Fibroblast of lung (primary cell): ENCODE data around the gene ETFA. TPM values are rescaled to one million over a fixed set of nuclear protein-coding genes. Genes with fewer than 3 reads are reported as not detected.

Experiments used
- DNase-seq, 2 donors: peaks; one replicate each; pipeline versions ENCODE4 v3.0.0 to v3.0.0-alpha.2; 2010; ENCODE audit warnings: low read depth in 2 of 2
- H2AFZ ChIP-seq: 2 replicates; pipeline ENCODE4 v1.5.1; 2012; ENCODE audit warnings: low read length, control low read depth, inconsistent platforms
- H3K27ac ChIP-seq: 2 replicates; pipeline ENCODE4 v1.5.1; 2011; ENCODE audit warnings: low read length, control low read depth; ENCODE audit not compliant: insufficient read depth
- H3K27me3 ChIP-seq: 2 replicates; pipeline ENCODE4 v1.5.1; 2011; ENCODE audit warnings: mild to moderate bottlenecking, low read length; ENCODE audit not compliant: control insufficient read depth, insufficient read depth
- H3K36me3 ChIP-seq: 2 replicates; pipeline ENCODE4 v1.5.1; 2011; ENCODE audit warnings: low read length; ENCODE audit not compliant: control insufficient read depth, insufficient read depth
- H3K4me1 ChIP-seq: 2 replicates; pipeline ENCODE4 v1.5.1; 2011; ENCODE audit warnings: low read length; ENCODE audit not compliant: control insufficient read depth, insufficient read depth; ENCODE audit errors: extremely low read depth
- H3K4me2 ChIP-seq: 2 replicates; pipeline ENCODE4 v1.5.1; 2011; ENCODE audit warnings: low read length, control low read depth; ENCODE audit not compliant: insufficient read depth; ENCODE audit errors: extremely low read depth
- H3K4me3 ChIP-seq, 4 experiments: fragments of 200-600 bp in 1 of 4; sonication (generic) in 1 of 4; replicated peaks in 1 of 4; 2 replicates each; pipeline ENCODE4 v1.5.1; 2011 to 2016; ENCODE audit warnings: low read length in 4 of 4, low read depth in 3 of 4, mild to moderate bottlenecking in 3 of 4, control low read depth in 2 of 4, inconsistent platforms in 1 of 4, mixed read lengths in 1 of 4; ENCODE audit not compliant: insufficient read depth in 1 of 4; ENCODE audit errors: control extremely low read depth in 1 of 4
- H3K79me2 ChIP-seq: 2 replicates; pipeline ENCODE4 v1.5.1; 2012; ENCODE audit warnings: mild to moderate bottlenecking, low read length, inconsistent platforms; ENCODE audit not compliant: control insufficient read depth, insufficient read depth
- H3K9ac ChIP-seq: 2 replicates; pipeline ENCODE4 v1.5.1; 2011; ENCODE audit warnings: mild to moderate bottlenecking, low read length, control low read depth; ENCODE audit not compliant: insufficient read depth
- H3K9me3 ChIP-seq: 2 replicates; pipeline ENCODE4 v1.5.1; 2012; ENCODE audit warnings: low read depth, low read length; ENCODE audit not compliant: control insufficient read depth, insufficient read depth
- H4K20me1 ChIP-seq: 2 replicates; pipeline ENCODE4 v1.5.1; 2011; ENCODE audit warnings: low read length; ENCODE audit not compliant: control insufficient read depth, insufficient read depth; ENCODE audit errors: extremely low read depth
- CTCF ChIP-seq, 2 donors: IDR thresholded peaks in 1 of 2; conservative IDR thresholded peaks in 1 of 2; 1 replicate in 1 of 2; 2 replicates in 1 of 2; pipeline ENCODE4 v1.5.1; 2011 to 2012; ENCODE audit warnings: low read length in 2 of 2, control low read depth in 1 of 2, inconsistent platforms in 1 of 2, low read depth in 1 of 2, mild to moderate bottlenecking in 1 of 2
- EZH2 ChIP-seq: IDR thresholded peaks from 2 replicates; pipeline ENCODE4 v1.5.1; 2012; ENCODE audit warnings: low read length, control low read depth, mild to moderate bottlenecking; ENCODE audit errors: missing control alignments
- polyA plus RNA-seq, 2 donors: library from polyadenylated mRNA; depleted of rRNA in 1 of 2; stranded (reverse) in 1 of 2; unstranded in 1 of 2; fragments of >200 nt; gene quantifications; 2 replicates each; pipeline ENCODE4 v1.2.1, GENCODE V29; 2011 to 2012; ENCODE audit warnings: missing spikeins in 1 of 2
- total RNA-seq: library from RNA; depleted of rRNA; stranded (reverse); fragments of >200 nt; gene quantifications from 2 replicates; pipeline ENCODE4 v1.2.1, GENCODE V29; 2014

The ETFA gene
- total and polyA plus RNA-seq, 2 donors (not counting 1 experiment from before 2014, with no cell fraction given), result 129 to 161 TPM

GRCh38 chr15:76310475-76311099 is 682 bp downstream of the ETFA start:
- TF ChIP-seq EZH2 (no peak), CTCF (conservative IDR thresholded peaks at IDR 0.05 in 1 of 2, IDR thresholded peaks at IDR 0.05 in 1 of 2; ENCODE audit: low read depth in 1 of 2, low read length in 2 of 2) (no peak)
- peaks cover 2% of the 10 kb centered on the region for H3K27me3 ChIP-seq
- H3K9me3 ChIP-seq, result no peaks in the 10 kb centered on the region
- H4K20me1 ChIP-seq, result no peaks in the 10 kb centered on the region
- H3K36me3 ChIP-seq, result no peaks in the 10 kb centered on the region
- DNase-seq, result peak in 1 of 2 donors; percentile 19
- H3K79me2 ChIP-seq, result peaks cover 40% of the 10 kb centered on the region
- H3K9ac ChIP-seq, result peak overlapping the region; percentile 89
- no peaks in the 10 kb centered on the region for H3K4me1 ChIP-seq
- peak overlapping the region; percentile 81 for H2AFZ ChIP-seq
- H3K4me2 ChIP-seq, result peak overlapping the region; percentile 64
- H3K27ac ChIP-seq, result peak overlapping the region; percentile 89
- peak overlapping the region; percentile 82 to 95 (median 88) for H3K4me3 ChIP-seq

GRCh38 chr15:76309601-76310330 is 1.5 kb downstream of the ETFA start:
- H3K4me3 ChIP-seq, result peak overlapping the region; percentile 82 to 95 (median 88)
- H3K4me2 ChIP-seq, result peak overlapping the region; percentile 64

More at GRCh38 chr15:76309601-76310330, 1.5 kb downstream of the ETFA start:
- no peak overlapping the region for H3K27ac ChIP-seq
- H3K79me2 ChIP-seq, result peaks cover 45% of the 10 kb centered on the region
- H3K27me3 ChIP-seq, result no peaks in the 10 kb centered on the region
- no peaks in the 10 kb centered on the region for H3K9me3 ChIP-seq
- H3K4me1 ChIP-seq, result no peaks in the 10 kb centered on the region
- H3K36me3 ChIP-seq, result no peaks in the 10 kb centered on the region
- no peak overlapping the region for H3K9ac ChIP-seq
- TF ChIP-seq EZH2 (no peak), CTCF (conservative IDR thresholded peaks at IDR 0.05 in 1 of 2, IDR thresholded peaks at IDR 0.05 in 1 of 2; ENCODE audit: low read depth in 1 of 2, low read length in 2 of 2) (no peak)
- no peaks in the 10 kb centered on the region for H4K20me1 ChIP-seq
- peak in 1 of 2 donors; percentile 25 for DNase-seq
- H2AFZ ChIP-seq, result no peak overlapping the region
